Lung microvascular endothelial cell (primary cell): Measurements from ENCODE around the gene COPS7B. TPM values are rescaled to one million over a fixed set of nuclear protein-coding genes. Genes with fewer than 3 reads are reported as not detected.

ENCODE experiments used
- DNase-seq, 2 donors: peaks; one replicate each; pipeline versions ENCODE4 v3.0.0 to v3.0.0-alpha.2; 2010; ENCODE audit warnings: low read depth in 2 of 2
- total RNA-seq: library from RNA; depleted of rRNA; stranded (reverse); fragments of >200 nt; gene quantifications from 2 replicates; pipeline ENCODE4 v1.2.1, GENCODE V29; 2014

The COPS7B gene
- total RNA-seq, 1 donor from 2014 or later: 12.5 TPM

DNA sequence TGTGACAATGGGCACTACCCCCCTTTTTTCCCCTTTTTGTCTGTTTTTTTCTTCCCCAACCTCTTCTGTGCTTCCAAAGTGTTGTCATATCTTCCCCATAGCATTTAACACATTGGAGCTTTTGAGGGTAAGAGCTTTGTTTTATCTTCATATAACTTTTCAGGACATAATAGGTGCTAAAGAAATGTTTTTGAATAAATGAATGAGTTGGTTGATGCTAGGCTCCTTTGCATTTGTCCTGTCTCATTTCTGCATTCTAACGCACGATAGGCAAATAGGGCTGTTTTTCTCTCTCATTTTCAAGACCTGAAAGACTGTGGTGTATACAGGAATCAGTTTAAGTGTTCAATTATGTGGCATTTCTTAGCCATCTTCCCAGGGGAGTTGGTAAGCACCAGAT is 832 bp upstream of the COPS7B start:
- no peak for DNase-seq

DNA sequence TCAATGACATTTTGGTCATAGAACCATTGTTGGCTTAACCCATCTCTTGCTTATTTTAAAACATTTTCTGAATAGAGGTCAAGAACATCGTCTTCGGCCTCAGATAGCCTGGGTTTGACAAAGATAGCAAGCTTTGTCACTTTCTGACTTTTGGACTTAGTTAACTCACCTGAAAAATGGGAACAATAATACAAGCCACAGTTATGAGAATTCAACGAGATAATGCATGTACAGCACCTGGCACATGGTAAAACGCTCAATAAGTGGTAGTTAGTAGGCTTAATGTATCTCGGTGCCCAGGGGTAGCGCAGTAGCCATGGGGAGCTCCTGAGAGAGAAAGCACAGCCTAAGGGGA is 446 bp upstream of the COPS7B start:
- DNase-seq: no peak

DNA sequence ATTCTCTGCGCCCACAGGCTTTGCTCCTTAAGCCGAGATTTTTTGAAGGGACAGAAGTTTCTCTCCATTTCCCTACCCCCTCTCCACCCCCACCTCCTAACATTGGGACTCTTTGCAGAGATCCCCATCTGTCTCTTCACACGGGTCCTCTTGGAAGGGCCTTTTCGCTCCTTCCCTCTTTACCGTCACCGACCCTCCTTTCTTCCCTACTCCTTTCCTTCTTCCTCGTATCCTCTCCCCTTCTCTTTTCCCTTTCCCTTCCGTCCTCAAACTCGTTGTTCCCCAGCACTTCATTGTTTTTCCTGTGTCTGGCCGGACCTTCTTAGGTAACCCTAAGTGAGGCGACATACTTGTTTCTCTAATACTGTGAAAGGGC is 660 bp downstream of the COPS7B start:
- no peak for DNase-seq

DNA sequence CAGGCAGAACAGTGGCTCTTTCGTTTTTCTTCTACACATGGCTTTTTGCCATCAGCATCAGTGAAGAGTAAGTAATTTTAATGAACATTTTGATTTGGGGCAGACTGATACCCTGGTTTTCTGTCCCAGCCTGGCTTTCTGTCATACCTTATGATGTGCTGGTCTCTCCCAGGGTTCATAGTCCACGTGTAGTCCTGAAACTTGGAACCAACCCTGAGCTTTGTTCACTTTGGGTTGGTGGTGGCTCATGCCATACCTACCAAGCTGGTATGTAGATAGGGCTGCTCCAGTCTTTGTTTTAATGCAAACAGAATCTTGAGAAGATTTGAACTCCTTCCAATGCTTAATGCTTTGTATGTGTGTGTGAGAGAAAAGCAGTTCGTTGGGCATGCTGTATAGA is 4.9 kb downstream of the COPS7B start:
- no peak for DNase-seq

DNA sequence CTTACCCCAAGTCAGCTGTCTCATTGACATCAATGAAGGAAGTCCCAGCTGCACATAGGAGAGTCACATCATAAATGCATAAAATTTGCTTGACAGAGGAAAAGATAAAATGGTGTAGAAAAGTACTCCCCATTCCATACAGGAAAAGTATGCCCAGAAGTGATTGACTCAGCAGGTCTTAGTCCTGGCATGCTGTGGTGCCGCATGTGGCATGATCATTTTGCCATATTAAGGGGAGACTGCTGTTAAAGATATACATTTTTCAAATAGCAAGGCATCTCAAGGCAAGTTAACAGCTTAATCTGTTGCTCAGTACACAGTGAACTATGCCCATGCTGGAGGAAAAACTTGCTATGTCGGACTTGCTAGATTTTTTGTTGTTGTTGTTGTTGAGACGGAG is 8.1 kb downstream of the COPS7B start:
- DNase-seq: no peak

DNA sequence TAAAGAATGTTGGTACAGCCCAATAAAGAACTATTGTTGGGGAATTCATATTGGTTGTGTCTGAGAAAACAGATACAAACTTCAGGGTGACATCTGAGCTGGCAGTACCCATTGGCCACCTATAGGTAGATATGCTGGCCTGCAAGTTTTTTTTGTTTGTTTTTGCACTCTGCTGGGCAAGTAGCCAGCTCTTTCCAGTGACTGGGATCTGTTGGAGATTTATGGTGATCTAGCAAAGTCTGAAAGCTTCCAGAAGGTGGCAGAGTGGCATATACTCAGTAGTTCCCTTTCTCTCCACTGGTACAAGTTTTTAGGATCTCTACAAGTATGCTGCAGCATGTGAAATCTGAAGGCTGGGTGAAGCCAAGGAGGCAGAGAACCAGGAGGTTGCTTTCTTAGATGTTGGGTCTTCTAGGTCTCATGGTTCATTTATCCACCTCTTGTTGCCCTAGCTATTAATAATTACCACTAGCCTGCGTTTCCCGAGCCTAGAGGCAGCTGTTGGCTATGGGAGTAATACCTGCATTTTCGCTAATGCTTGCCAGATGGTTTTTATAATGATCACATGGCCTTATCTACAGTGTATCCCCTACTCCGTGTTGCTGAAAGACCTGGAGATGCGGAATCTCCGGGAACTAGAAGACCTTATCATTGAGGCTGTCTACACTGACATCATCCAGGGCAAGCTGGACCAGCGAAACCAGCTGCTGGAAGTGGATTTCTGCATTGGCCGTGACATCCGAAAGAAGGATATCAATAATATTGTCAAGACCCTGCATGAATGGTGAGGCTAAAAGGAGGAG is 9.5 kb downstream of the COPS7B start:
- peak; percentile 82 to 95 for DNase-seq

DNA sequence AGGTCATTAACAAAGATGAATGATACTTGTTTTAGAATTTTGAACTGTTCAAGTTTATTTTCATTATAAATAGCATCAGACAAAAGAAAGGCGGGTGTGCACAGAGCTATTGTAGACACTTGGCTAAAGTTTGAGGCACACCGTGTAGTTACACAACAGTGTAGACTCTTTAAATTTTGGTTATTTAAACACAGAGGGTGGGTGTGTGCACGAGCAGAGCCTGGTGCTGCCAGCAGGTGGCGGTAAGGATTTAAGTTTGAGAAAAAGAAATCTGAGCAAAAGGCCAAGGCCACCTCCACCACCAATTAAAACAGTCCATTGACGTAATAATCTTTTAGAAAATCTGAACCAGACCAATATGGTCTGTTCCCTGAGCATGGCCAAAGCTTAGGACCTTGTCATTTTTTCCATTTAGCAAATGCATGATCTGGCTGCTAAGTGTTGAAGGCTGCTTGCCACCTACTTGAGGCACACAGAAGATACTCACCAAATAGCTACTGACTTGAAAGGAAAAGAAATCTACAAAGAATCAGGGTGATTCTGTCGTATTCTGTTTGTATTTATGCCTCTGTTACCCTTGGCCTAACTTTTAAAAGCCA is 14.3 kb downstream of the COPS7B start:
- DNase-seq: peak; percentile 49 to 50

DNA sequence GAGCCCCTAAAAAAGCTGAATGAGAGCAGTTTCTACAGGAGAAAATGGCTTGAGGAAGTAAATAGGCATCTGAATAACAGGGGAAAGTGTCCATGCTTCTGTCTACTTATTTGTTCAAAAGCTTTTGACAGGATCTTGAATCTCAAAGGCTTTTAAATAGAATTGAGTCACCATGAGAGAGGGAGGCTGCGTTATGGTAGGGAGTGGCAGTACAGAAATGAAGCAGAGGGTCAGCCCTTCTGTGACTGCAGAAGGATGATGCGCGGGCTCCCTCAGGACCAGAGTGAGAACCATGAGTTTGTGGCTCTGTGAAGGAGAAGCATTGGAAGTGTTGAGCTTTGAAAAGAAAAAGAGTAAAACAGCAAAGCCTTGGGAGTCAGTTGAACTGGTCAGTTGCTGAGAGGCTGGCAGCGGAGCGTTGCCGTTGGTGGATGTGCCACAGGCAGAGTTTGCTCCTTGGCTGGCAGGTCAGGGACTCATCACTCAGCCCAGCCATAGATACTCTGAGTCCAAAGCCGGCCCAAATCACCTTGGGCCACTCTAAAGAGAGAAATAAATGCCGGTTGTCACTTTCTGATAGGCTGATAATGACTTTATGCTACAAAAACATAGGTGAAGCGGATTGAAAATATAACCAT is 17.4 kb downstream of the COPS7B start:
- no peak for DNase-seq

DNA sequence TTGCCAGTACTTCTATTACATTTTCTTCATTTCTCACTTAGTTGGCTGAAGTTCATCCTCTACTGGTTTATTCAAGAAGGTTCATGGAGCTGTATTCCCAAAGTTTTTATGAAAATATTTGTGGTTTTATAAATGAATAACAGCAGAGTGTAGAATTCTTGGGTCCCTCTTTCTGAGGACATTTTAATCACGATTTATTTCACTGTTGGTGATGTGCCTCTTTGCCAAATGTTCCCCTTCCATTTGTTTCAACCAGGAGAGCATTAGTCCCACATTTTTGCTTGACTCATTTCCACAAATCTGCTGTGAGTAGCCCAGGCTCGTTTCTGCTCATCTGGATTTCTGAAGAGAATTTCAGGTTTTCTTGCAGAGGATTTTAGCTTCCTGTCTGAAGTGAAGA is 20.8 kb downstream of the COPS7B start:
- DNase-seq: no peak

DNA sequence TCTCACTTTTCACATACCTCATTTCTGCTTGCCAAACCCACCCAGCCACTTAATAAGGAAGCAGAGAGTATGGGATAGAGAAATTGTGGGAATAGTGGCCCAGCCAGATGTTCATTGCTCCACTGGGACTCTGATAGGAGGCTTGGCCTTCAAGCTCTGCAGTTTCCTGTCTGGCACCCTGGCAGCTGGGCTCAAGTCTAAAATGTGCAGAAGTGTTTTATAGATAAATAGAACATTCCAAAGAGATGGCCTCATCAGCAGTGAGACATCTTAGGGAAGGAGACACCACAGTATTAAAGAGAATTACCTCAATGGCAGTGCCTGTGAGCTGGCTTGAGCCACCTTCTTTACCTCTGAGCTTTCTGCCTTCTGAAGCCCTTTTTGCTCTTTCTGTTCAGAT is 24.7 kb downstream of the COPS7B start:
- peak in 1 of 2 donors; percentile 43 for DNase-seq

DNA sequence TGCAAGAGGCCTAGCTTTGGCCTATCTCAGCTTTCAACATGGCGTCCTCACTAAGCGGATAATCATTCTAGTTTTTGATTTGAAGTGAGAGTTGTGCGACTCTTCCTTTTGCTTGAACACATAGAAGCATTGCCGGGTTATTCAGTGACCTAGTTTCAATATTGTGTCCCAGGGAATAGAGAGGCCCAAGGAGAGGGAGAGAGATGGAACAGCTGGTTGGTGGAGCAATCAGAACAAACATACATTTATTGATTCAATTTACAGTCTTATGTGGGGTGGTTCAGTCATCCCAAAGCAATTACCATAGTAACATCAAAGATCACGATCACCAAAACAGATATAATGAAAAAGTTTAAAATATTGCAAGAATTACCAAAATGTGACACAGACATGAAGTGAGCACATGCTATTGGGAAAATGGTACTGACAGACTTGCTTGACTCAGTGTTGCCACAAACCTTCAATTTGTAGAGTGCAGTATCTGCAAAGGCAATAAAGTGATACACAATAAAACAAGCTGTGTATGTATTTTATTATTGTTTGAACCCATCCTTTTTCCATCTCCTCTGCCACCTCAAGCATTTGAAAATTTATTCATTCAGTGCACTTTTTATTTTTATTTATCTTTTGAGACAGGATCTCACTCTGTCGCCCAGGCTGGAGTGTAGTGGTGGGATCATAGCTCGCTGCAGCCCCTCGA is 30.2 kb downstream of the COPS7B start:
- no peak for DNase-seq

DNA sequence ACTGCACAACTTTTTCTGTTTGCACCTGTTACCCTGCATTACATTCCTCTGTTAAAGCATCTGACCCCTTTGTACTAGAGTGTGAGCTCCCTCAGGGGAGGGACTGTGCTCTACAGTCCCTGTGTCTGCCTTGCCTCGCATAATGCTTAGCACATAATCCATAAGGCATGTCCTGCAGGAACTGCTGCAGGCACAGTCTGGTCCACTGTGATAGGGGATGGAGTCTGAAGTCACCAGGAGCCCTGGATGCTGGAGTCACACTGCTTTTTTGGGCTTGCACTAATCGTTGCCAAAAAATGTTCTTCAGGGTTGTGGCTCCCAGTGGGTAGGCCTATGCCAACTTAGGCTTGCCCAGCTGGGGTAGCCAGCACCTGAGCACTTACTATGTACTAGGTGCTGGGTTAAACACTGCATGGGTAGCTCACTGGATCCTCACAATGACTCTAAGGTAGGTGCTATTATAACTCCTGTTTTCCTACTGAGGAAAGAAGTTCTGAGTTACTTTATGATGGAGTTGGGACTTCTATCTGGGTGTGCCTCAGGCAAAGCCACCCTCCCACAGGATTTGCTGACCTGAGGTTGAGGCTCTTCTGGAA is 33.3 kb downstream of the COPS7B start:
- no peak for DNase-seq

DNA sequence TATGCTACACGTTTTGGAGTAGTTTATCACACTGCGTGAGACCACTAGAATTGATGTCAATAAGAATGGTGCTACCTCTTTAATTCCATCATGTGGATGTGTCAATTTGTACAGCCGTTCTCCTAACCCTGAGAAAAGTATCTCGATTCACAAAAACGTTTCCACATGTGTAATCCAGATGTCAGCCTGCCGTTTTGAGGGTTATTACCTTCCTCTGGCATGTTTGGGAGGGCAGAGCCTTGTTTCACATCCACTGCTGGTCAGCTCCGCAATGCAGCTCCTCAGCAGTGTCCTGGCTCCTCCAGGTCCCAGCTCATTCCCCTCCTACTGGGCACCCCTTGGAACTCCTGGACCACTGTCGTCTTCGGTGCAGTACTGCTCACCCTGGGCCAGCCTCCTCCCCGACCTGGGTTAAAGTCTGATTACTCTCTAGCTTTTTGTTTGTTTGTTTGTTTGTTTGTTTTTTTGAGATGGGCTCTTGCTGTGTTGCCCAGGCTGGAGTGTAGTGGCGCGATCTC is 34.6 kb downstream of the COPS7B start:
- DNase-seq: no peak

DNA sequence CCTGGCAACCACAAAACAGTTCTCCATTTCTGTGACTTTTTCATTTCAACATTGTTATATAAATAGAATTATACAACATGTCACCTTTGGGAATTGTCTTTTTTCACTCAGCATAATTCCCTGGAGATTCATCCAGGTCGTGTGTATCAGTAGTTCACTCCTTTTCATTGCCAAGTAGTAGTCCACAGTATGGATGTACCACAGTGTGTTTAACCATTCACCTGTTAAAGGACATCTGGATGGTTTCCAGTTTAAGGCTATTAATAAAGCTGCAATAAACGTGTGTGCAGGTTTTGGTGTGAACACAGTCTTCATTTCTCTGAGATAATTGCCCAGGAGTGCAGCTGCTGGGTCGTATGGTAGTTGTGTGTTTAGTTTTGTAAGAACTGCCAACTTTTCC is 35.7 kb downstream of the COPS7B start:
- DNase-seq: no peak

DNA sequence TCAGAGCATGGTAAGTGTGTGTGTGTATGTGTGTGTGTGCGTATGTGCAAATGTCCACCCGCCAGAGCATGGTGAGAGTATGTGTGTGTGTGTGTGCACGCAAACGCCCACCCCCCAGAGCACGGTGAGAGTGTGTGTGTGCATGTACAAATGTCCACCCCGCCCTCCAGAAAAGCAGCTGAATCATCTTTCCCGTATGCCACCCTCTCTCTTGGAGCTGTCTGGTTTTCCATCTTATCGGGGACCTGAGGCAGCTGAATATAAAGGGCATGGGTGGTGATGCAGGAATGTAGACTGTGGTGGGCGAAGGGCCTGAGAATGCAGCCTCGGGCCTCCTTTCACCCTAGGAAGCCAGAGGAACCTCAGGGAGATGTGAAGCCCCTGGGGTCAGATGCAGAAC is 66.9 kb downstream of the COPS7B start:
- DNase-seq: no peak

DNA sequence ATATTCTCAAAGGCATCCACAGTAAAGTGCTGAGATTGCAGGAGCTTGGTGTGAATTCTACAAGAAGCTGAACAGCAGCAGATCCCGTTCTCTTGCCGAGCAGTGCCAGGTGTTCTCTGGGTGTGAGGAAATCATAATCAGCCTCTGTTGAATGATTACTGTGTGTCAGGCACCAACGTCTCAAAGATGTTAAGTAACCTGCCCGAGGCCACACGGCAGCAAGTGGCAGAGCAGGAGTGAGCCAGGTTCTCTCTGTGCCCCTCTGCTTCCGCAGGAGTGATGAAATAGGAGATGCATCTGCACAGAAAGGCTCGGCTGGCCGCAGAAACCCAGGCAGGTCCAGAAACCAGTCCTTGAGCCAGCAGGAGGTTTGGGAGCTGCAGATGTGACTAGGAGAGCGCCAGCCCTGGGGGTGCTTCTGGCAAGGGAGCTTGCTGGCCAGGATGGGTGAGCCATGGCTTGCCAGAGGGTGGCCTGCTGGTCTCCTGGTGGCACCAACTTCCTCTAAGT is 68.4 kb downstream of the COPS7B start:
- no peak for DNase-seq

DNA sequence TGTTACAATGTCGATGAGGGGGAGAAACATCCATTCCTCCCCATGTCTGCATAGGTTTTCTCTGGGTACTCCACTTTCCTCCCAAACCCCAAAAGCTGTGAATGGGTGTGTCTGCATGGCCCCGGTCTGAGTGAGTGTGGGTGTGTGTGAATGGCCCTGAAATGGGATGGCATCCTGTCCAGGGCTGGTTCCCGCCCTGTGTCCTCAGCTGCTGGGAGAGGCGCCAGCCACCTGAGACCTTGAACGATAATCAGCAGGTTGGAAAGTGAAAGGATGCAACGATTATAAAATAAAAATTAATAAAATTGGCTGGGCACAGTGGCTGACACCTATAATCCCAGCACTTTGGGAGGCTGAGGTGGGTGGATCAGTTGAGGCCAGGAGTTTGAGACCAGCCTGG is 70.7 kb downstream of the COPS7B start:
- no peak for DNase-seq
